ENCODE results near the gene USF1. TPM values are rescaled to one million over a fixed set of nuclear protein-coding genes. Genes with fewer than 3 reads are reported as not detected.

The USF1 gene
- total and polyA plus RNA-seq, 9 of the 15 experiments (the other 6 are each of a cell fraction or from before 2014, with no cell fraction given): 7.4 to 60.2 (median 54.2) TPM

DNA sequence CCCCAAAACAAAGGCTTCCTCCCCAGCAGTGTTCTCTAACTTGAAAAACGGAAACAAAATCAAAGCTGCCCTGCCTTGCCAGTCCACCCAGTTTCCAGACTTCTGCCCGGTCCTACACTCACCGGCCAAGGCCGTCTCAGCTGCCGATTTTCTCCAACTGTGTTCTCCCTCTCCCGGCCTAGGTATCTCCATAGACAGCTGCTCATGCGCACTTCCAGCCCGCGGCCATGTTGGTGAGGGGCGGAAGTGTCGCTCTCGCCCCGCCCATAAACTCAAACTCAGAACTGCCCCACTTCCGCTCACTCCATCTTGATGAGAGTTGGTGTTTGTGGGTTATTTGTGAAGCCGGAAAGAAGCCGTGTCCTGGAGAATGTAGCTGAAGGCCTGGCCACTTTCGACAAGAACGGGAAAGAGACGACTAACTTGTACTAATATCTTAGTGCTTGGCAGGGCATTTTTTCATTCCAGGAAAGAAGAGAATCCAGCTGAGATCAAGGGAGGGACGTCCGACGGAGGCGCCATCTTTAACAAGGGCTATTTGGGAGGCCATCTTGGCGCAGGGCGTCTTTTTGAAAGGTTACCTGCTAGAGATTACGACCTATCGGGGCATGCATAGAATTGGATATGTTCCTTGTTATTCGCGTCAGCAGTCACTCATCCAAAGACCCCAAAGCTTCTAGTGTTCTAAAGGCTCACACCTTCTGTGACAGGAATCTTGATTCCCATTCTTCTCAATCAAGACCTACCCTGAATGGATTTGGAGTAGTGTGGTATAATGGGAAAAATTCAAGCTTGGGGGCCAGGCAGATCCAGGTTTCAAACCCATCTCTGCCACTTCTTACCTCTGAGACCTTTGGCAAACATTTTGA lies at the start of gene USF1 (continued):
- TF ChIP-seq, protein P1, sequence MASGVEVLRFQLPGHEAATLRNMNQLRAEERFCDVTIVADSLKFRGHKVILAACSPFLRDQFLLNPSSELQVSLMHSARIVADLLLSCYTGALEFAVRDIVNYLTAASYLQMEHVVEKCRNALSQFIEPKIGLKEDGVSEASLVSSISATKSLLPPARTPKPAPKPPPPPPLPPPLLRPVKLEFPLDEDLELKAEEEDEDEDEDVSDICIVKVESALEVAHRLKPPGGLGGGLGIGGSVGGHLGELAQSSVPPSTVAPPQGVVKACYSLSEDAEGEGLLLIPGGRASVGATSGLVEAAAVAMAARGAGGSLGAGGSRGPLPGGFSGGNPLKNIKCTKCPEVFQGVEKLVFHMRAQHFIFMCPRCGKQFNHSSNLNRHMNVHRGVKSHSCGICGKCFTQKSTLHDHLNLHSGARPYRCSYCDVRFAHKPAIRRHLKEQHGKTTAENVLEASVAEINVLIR (CRISPR knock-in tag; IDR thresholded peaks at IDR 0.05): 0 out of 2 replicates have a peak, but pooled peaks have one; percentile 6
- TF ChIP-seq PHB2 (IDR thresholded peaks at IDR 0.05; ENCODE audit: low read depth) (no peak), ZNF668 (CRISPR knock-in tag; IDR thresholded peaks at IDR 0.05) (no peak), ZNF3 (CRISPR knock-in tag; IDR thresholded peaks at IDR 0.05) (no peak), CC2D1A (IDR thresholded peaks at IDR 0.05) (no peak), SP1 (CRISPR knock-in tag; IDR thresholded peaks at IDR 0.05) (peak; percentile 97), SUPT5H (IDR thresholded peaks at IDR 0.05) (peak; percentile 93), POLR2AphosphoS5 (IDR thresholded peaks at IDR 0.05; ENCODE audit: control insufficient read depth, insufficient read depth, low read depth, low read length) (peak; percentile 95), KAT2B (IDR thresholded peaks at IDR 0.05; ENCODE audit: low read depth, low read length) (no peak), NRF1 (conservative IDR thresholded peaks at IDR 0.05 in 1 of 2, IDR thresholded peaks at IDR 0.05 in 1 of 2) (peak; percentile 94 to 95), ZFPM2 (CRISPR knock-in tag; IDR thresholded peaks at IDR 0.05) (no peak), NR2F6 (CRISPR knock-in tag; IDR thresholded peaks at IDR 0.05) (no peak), SMARCB1 (IDR thresholded peaks at IDR 0.05; ENCODE audit: insufficient read length, low read depth) (no peak), CCNT2 (IDR thresholded peaks at IDR 0.05; ENCODE audit: borderline replicate concordance, extremely low read depth, insufficient read length, low read depth, low read length) (no peak), ZBTB7A (IDR thresholded peaks at IDR 0.05; ENCODE audit: borderline replicate concordance, control insufficient read depth, low read depth, low read length) (no peak)
- TF ChIP-seq, protein P2, sequence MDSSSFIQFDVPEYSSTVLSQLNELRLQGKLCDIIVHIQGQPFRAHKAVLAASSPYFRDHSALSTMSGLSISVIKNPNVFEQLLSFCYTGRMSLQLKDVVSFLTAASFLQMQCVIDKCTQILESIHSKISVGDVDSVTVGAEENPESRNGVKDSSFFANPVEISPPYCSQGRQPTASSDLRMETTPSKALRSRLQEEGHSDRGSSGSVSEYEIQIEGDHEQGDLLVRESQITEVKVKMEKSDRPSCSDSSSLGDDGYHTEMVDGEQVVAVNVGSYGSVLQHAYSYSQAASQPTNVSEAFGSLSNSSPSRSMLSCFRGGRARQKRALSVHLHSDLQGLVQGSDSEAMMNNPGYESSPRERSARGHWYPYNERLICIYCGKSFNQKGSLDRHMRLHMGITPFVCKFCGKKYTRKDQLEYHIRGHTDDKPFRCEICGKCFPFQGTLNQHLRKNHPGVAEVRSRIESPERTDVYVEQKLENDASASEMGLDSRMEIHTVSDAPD (CRISPR knock-in tag; IDR thresholded peaks at IDR 0.05): no peak
- TF ChIP-seq, protein P3, sequence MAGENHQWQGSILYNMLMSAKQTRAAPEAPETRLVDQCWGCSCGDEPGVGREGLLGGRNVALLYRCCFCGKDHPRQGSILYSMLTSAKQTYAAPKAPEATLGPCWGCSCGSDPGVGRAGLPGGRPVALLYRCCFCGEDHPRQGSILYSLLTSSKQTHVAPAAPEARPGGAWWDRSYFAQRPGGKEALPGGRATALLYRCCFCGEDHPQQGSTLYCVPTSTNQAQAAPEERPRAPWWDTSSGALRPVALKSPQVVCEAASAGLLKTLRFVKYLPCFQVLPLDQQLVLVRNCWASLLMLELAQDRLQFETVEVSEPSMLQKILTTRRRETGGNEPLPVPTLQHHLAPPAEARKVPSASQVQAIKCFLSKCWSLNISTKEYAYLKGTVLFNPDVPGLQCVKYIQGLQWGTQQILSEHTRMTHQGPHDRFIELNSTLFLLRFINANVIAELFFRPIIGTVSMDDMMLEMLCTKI (IDR thresholded peaks at IDR 0.05; ENCODE audit: partially characterized antibody): no peak
- TF ChIP-seq, protein P4, sequence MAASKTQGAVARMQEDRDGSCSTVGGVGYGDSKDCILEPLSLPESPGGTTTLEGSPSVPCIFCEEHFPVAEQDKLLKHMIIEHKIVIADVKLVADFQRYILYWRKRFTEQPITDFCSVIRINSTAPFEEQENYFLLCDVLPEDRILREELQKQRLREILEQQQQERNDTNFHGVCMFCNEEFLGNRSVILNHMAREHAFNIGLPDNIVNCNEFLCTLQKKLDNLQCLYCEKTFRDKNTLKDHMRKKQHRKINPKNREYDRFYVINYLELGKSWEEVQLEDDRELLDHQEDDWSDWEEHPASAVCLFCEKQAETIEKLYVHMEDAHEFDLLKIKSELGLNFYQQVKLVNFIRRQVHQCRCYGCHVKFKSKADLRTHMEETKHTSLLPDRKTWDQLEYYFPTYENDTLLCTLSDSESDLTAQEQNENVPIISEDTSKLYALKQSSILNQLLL (CRISPR knock-in tag; IDR thresholded peaks at IDR 0.05; ENCODE audit: borderline replicate concordance): no peak
- TF ChIP-seq, protein P5, sequence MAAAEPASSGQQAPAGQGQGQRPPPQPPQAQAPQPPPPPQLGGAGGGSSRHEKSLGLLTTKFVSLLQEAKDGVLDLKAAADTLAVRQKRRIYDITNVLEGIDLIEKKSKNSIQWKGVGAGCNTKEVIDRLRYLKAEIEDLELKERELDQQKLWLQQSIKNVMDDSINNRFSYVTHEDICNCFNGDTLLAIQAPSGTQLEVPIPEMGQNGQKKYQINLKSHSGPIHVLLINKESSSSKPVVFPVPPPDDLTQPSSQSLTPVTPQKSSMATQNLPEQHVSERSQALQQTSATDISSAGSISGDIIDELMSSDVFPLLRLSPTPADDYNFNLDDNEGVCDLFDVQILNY (CRISPR knock-in tag; IDR thresholded peaks at IDR 0.05): no peak; the same call in 1 of the 2 replicates
